ENCODE data around the gene CARS1. TPM values are rescaled to one million over a fixed set of nuclear protein-coding genes. Genes with fewer than 3 reads are reported as not detected.

CARS1 gene
- polyA plus RNA-seq, 4 donors = 25.2 to 26.2 (median 25.9) TPM

DNA sequence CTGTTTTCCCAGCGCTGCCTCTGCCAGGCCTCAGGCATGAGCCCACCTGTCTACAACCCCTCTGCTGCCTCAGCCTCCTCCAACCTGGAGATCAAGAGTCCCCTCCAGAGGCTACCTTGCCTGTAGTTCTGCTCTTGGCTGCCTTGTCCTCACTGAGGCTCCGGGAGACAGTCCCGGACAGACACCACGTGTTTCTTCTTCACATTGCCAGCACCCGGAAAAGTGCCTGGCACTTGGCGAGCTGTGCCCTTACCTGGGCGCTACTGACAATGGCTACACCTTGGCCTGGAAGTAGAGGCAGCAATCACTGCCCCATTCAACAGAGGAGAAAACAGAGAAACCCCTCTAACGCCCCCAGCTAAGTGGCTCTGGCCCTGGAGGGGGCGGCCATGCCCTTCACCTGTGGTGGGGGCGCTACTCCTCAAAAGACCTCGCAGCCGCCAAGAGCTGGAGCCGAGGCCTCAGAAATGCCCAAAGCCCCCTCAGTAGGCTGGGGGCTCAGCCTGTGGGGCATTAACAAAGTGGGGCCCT, 62.1 kb downstream of the CARS1 start:
- DNase-seq (ENCODE audit: low read depth in 4 of 4, low spot score in 3 of 4) = no peak

DNA sequence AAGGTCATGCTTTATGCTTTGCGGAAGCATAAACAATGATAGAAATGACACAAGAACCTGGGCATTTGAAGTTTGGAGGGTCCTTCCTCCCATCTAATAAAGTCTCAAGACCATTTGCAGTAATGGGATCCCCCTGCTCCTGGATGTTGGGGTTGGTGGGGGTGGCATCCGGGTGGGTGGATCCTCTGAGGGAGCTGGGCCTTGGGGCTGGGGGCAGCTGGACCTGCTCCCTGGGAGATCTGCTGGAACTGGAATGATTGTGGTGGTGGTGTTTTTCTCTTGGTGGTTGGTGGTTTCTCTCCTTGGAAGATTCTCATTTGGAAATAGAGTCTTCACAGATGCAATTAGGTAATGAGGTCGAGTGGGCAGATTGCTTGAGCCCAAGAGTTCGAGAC, 62.9 kb downstream of the CARS1 start:
- no peak for DNase-seq (ENCODE audit: low read depth in 4 of 4, low spot score in 3 of 4)

DNA sequence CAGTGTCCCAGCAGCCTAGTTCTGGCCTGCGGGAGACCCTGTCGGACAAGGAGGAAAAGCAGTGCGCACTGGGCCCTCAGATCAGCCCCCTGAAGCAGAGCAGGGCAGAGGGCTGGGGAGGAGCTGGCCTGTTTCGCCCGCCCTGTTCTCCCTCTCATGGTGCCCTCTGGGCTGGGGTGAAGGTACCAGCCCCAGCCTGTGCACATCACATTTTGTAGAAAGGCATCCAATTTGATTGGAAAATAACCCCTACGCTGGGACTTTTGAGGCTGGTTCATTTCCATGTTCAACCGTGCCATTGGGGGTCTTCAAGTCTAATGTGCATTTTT, 64.3 kb downstream of the CARS1 start:
- no peak for DNase-seq (ENCODE audit: low read depth in 4 of 4, low spot score in 3 of 4)

DNA sequence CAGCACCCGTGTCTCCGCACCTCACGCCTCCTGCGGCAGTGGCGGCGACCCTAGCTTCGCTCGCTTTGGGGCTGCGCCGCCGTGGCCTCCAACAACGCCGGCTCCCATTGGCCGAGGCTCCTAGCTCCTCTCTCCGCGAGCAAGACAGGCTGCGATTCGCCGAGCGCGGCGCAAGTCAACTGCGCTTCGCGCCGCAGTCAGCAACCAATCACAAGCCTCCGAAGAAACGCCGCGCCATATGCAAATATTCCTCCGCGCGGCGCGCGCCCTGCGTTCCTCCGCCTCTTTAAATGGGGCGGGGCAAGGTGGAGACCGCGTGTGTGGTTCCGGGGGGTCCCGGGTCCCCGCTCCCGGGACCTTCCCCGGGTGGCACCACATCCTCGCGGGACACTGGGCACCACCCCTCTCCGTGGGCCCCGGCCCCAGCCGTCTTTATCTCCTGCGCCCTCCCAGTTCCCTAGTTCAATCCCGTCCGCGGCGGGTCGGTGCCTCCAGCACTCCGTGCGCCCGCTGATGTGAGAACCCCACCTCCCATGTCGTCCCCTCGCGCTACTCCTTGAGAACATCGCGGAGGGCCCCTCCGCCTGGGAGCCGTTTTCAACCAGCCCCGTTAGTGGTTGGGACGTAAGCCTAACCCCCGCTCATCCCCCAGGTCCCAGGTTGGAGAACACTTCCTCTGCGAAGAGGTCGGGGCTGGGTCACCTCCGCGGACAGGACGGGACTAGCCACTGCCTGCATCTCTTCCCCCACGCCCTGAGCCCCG, 64.8 kb downstream of the CARS1 start, which contains the start of gene NAP1L4:
NAP1L4 (minus strand) TSS at position 96 of the 763 bp plus-strand sequence. CDS start 13,109 bp downstream, outside the sequence.
- peak; percentile 93 to 95 (median 93) for DNase-seq (ENCODE audit: low read depth in 4 of 4, low spot score in 3 of 4)

DNA sequence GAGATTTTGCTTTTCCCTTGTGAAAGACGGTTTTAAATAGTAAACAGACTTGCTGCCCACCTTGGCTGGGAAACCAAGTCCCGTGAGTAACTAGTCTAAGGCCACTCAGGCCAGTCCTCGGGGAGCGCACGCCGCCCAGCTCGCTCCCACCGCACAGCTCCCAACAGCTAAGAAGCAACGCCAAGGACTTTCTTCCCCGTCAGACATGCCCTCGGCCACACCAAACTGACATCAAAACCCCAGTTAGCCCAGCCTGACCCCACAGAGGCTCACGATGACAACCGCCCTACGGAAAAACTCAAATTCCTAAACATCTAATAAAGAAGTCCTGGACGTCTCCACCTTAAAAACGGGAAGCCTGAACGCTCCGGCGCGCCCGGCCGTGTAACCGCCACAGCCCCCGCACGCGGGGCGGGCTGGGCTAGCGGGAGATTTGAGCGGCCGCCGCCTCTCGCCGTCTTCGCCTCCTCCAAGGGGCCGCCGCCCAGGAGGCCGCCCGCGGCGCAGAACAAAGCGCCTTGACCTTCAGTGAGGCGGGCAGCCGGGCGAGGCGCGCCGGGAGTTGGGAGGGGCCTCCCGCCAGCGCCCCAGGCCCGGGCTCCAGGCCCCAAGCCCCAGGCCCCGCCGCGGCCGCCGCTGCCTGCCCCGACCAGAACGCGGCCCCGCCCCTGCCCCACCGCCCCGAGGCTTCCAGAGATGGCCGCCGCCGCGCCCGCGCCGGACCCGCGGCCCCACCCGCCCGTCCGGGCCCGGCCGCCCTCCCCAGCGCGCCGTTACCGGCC, 65.6 kb downstream of the CARS1 start:
- peak in 1 of 4 donors; percentile 38 for DNase-seq (ENCODE audit: low read depth in 4 of 4, low spot score in 3 of 4)

DNA sequence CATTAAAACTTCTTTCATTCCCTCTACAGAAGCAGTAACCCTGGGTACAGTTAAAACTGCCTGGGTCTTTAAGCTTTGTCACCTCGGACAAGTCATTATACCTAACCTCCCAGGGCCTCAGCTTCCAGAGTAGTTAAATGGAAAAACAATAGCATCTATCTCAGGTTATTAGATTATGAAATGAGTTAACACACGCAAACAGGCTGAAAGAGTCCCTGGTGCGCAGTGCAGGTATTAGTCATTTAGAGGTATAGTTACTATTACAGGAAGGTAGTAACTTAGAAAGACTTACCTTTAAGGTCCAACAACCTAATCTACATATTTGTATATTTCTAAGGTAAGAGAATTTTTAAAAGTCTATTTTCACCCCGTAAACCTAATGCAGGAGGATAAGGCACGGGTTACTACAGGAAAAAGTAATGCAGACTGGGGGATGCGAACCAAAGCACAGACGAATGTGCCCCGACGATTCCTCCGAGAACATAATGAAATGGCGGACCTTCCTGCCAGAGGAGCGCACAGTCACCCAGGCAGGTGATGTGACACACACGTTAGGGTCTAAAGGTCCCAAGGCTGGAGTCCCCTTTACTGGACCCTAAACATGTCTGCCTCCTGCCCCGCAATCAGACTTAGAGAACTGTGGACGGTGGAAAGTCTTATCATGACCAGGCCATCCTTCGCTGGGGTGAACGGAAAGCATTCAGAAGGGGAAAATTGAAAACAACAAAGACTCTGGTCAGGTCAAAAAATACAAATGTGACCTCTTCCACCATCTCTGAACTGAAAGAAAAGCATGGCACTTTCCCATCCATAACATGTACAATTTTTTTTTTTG, 66.4 kb downstream of the CARS1 start:
- no peak for DNase-seq (ENCODE audit: low read depth in 4 of 4, low spot score in 3 of 4)

DNA sequence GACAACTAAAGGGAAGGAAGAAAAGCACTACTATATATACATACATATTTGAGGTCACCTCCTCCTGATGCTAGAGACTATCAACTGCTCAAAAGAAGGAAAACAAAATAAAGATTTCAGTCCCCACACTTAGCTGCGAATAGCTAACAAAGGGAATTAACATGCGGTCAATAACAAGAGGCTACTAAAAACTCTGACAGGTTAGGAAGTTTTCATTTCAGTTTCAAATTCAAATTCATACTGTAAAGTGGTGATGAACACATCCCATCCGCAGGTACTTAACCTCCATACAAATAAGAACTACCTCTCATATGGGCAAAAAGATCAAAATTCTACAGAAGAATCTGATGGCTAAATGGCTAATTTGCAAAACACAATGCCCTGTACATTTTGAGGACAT, 67.7 kb downstream of the CARS1 start:
- no peak for DNase-seq (ENCODE audit: low read depth in 4 of 4, low spot score in 3 of 4)

DNA sequence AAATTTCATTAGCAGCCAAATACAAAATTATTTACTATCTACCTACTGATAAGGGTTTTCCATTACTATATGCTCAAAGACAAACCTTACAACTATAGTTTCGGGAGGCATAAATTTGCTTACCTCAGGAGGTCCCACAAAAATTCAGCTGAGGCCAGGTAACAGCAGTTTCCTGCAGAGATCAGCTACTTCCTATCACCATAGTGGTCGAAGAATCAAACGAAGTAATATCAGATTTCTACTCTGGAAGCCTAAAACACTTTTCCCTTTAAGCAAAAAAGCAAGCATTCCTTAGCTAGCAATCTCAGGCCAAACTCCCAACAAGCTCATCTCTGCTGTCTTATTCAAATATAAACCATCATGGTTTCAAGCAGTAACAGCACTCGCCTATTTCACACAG, 68.2 kb downstream of the CARS1 start:
- DNase-seq (ENCODE audit: low read depth in 4 of 4, low spot score in 3 of 4) = no peak

DNA sequence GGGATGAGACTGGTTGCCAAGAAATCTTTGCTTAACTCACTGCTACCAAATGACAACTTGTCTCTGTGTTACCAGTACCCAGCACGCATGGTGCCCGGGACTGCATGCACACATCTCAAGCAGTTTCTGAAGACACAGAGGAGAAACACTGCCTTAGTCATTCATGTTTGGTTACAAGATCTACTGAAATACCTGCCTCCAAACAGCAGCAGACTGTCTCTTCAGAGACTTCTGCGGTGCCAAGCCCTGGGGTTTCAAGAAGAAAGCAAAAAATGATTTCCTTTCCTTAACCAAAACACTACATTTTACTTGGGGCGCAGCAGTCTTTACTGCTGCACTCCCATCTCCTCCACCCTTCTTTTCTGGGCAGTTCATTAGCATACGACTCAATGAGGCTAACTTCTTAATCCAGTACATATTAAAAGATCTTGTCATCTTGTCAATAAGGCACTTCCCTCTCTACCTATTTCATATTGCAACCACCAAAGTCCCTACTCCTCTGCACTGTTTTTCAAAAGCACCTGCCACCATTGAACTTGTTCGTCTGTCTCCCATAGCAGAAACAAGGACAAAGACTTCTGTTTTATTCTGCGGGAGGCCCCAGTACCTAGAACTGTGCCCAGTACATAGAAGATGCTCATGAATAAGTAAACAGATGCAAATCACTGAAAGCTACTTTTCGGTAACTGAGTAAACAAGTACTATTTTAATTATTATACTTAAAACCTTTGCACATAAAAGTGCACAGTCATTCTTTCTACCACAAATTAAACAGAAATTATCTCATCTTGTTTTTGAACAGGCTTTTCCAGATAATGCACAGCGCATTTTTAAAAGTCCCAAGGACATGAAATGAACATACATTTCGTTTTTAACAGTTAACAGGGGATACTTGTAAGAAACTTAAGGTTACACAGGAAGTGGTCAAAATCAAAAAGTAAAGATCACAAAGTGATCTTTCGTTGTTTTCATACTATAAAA, 69.1 kb downstream of the CARS1 start:
- DNase-seq (ENCODE audit: low read depth in 4 of 4, low spot score in 3 of 4) = no peak

DNA sequence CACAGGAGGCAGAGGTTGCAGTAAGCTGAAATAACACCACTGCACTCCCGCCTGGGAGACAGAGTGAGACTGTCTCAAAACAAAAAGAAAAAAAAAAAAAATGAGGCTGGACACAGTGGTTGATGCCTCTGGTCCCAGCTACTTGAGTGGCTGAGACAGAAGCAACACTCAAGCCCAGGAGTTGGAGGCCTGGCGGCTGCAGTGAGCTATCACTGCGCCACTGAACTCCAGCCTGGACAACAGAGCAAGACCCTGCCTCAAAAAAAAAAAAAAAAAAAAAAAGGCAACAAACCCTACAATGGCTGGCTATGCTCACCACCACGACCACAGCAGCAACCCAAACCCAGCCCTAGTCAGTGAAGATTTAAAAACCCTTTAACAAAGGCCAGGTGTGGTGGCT, 73.3 kb downstream of the CARS1 start:
- no peak for DNase-seq (ENCODE audit: low read depth in 4 of 4, low spot score in 3 of 4)

DNA sequence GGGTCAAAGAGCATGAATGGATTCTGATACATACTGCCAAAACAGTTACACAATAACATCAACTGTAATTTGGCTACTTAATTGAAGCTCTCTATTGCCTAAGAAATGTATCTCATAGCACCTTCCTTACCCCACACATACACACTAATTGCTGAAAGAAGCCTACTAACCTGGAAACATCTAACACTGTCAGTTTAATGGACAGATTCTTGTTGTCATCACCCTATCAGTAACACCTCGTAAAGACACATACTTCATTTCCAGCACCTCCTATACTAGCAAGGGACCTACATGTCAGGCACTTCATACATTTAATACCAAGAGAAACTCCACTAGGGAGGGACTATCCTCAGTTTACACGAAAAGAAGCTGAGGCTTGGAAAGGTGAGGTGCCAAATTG, 75.0 kb downstream of the CARS1 start:
- no peak for DNase-seq (ENCODE audit: low read depth in 4 of 4, low spot score in 3 of 4)

DNA sequence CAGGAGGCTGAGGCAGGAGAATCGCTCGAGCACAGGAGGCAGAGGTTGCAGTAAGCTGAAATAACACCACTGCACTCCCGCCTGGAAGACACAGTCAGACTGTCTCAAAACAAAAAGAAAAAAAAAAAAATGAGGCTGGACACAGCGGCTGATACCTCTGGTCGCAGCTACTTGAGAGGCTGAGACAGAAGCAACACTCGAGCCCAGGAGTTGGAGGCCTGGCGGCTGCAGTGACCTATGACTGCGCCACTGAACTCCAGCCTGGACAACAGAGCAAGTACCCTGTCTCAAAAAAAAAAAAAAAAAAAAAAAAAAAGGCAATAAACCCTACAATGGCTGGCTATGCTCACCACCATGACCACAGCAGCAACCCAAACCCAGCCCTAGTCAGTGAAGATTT, 76.1 kb downstream of the CARS1 start:
- DNase-seq (ENCODE audit: low read depth in 4 of 4, low spot score in 3 of 4) = no peak

DNA sequence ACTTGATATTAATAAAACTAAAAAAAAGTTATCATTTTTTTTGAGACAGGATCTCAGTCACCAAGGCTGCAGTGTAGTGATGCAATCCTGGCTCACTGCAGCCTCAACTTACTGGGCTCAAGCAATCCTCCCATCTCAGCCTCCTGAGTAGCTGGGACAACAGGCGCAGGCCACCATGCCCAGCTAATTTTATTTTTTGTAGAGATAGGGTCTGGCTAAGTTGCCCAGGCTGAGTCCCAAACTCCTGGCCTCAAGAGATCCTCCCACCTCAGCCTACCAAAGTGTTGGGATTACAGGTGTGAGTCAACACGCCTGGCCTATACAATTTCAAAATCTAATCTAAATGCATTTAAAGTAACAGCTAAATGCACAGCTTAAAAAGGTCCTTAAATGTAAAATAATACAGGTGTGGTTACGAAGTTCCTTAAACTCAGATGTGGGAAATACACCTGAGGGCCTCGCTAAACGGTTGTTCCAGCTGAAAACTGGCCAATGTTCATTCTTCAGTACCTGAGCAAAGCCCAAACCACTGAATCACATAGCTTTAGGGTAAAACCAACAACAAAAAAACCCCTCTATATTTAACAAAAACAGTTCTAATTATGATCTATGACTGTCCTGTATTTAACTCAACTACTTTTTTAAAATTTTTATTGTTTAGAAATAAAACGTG, 76.9 kb downstream of the CARS1 start:
- no peak for DNase-seq (ENCODE audit: low read depth in 4 of 4, low spot score in 3 of 4)

DNA sequence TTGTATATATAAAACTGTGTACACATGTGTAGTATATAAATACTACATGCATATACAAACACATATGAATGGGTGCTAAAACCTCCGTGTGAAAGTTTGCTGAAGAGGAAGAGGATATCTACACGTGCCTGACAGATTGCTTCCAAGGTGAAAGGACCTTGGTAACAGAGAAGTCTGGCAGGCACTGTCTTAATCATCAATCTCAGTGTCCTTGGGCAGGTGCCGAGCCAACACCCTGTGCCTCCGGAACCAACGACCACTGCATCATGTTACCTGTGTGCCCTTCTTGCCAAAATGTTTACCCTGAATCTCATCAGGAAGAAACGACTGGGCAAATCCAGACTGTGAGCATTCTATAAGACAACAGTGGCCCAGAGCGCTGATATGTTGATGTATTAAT, 80.1 kb downstream of the CARS1 start:
- DNase-seq (ENCODE audit: low read depth in 4 of 4, low spot score in 3 of 4) = no peak

DNA sequence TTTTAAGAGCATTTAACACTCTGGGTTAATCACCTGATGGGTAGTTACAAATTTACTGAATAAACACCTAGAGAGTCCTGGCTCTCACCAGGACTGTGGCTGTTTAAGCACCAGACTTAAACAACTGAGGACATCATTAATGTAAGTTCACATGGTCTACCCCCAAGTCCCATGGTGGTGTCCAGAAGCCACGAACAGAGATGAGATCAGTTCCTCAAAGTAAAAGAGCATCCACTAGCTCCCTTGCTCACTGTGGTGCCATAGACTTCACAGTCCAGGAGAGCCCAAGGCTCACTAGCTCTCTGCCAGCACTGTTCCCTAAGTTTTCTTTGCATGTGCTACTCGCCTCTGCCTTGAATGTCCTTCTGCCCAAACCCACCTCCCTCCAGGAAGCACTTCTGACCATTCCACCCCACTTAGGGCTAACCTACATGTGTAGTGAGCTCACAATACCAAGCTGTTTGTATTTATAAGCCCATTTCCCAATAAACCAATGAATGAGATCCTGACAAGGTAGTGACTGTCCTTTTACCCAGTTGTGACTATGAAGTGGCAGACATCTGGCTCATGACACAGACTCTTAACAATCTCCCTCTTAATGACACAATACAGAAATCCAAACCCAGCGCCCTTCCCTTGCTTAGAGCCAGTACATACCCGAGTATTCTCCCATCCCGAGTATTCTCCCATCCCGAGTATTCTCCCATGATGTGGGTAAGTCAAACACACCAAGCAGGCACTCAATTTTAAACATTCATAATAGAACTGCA, 80.7 kb downstream of the CARS1 start:
- DNase-seq (ENCODE audit: low read depth in 4 of 4, low spot score in 3 of 4) = no peak

DNA sequence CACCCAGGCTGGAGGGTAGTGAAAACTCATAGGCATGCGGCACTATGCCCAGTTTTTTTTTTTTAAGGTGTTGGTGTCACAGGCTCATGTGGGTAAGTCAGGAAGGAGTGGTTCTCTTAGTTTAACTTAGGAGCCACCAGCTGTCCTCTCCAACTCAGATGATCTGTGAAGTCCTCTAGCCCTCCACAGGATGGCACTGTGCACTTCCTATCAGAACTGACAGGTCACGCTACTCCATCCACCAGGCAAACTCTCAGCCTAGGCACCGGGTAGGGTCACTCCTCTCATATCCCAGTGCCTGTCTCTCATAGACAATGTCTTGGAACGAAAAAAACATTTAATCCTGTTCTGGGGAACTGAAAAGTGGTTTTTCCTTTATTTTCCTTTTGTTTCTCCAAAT, 81.6 kb downstream of the CARS1 start:
- DNase-seq (ENCODE audit: low read depth in 4 of 4, low spot score in 3 of 4) = no peak

DNA sequence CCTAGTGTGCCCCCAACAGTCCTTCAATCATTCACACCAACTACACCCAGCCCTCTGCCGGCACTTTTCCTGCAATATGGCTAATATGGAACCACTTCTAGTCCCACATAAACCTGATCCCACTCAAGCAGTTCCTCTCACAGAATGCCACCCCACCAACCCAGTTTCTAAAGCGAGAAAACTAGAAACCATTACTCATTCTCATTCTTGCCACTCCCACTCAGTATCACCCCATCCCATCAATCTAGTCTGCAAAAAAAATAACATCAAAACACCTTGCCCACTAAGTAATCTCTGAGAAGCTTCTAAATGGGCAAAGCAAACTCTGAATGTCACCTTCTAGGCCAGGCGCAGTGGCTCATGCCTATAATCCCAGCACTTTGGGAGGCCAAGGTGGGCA, 83.0 kb downstream of the CARS1 start:
- DNase-seq (ENCODE audit: low read depth in 4 of 4, low spot score in 3 of 4) = no peak

DNA sequence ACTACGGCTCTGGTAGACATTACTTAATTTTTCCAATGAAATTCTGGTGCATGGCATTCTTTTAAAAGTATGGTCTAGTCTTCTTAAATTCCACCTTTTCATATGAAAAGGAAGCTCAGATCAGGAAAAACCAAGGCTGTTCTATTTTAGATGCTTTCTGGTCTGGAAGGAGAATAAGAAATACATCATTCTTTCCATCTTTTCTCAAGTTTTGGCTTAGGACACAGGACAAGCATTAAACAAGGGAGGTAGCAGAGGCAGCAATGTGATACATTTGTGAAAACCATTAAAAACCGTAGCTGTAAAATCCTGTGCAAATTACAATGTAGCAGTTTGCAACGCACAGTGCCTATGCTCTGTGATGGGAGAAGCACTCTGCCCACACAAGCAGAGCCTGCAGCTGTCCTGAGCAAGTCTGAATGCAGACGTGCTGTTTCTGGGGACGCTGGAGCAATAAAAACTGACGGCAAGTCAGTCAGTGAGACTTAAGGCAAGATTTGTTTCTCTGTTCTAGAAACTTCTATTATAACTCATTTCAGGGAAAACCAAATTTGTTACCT, 88.8 kb downstream of the CARS1 start:
- no peak for DNase-seq (ENCODE audit: low read depth in 4 of 4, low spot score in 3 of 4)
